PC-3 (cell line): ENCODE results near the gene VRK3. TPM values are rescaled to one million over a fixed set of nuclear protein-coding genes. Genes with fewer than 3 reads are reported as not detected.
A peak's percentile ranks its signal among the peaks of the same experiment; 100 is the strongest.

Source experiments
- ATAC-seq: fragments of 200-7000 bp; cut with Tn5 transposase; 2 replicates; pipeline ENCODE4 v1.9.1; 2020; ENCODE audit warnings: mild to moderate bottlenecking, moderate library complexity
- BruUV-seq: library from RNA; stranded (reverse); fragments of 400-500 nt; replicated peaks from 2 replicates; lab custom pipeline; 2021; lab: Mats Ljungman, UMichigan
- CTCF ChIA-PET: fragments of 300-600 bp; sonication (Branson Sonifier 250); formaldehyde crosslinking; loops from one replicate; lab custom pipeline; 2022; ENCODE audit warnings: antibody characterized with exemption; lab: Charles Lee
- POLR2A ChIA-PET: fragments of 300-600 bp; sonication (Branson Sonifier 250); formaldehyde crosslinking; loops from one replicate; lab custom pipeline; 2022; ENCODE audit warnings: antibody characterized with exemption; ENCODE audit not compliant: unreplicated experiment; lab: Charles Lee
- DNase-seq: peaks from one replicate; pipeline ENCODE4 v3.0.0-alpha.2; 2015
- H2AFZ ChIP-seq: fragments of 300-600 bp; sonication (generic); 2 replicates; pipeline ENCODE4 v1.6.0; 2016; ENCODE audit warnings: antibody characterized with exemption, low read length
- H3F3A ChIP-seq: fragments of 300-600 bp; sonication (generic); one replicate; pipeline ENCODE4 v1.6.0; 2017; ENCODE audit warnings: antibody characterized with exemption, low read length, control low read depth, mild to moderate bottlenecking; ENCODE audit not compliant: unreplicated experiment
- H3K27ac ChIP-seq: fragments of 300-600 bp; sonication (generic); 2 replicates; pipeline ENCODE4 v1.5.1; 2016; ENCODE audit warnings: mild to moderate bottlenecking, low read length
- H3K27me3 ChIP-seq: fragments of 300-600 bp; sonication (generic); 2 replicates; pipeline ENCODE4 v1.6.1; 2016; ENCODE audit warnings: low read length, mixed read lengths
- H3K36me3 ChIP-seq: fragments of 300-600 bp; sonication (generic); 2 replicates; pipeline ENCODE4 v1.6.1; 2016; ENCODE audit warnings: low read depth, mixed run types, low read length, mixed read lengths
- H3K4me1 ChIP-seq: fragments of 300-600 bp; sonication (generic); 2 replicates; pipeline ENCODE4 v1.5.1; 2016; ENCODE audit warnings: low read length; ENCODE audit not compliant: insufficient read depth
- H3K4me2 ChIP-seq: fragments of 300-600 bp; sonication (generic); 2 replicates; pipeline ENCODE4 v1.6.0; 2016; ENCODE audit warnings: low read length
- H3K4me3 ChIP-seq: fragments of 300-600 bp; sonication (generic); 2 replicates; pipeline ENCODE4 v1.5.1; 2016; ENCODE audit warnings: mild to moderate bottlenecking, low read length, mixed read lengths
- H3K79me2 ChIP-seq: fragments of 300-600 bp; sonication (generic); 2 replicates; pipeline ENCODE4 v1.6.1; 2017; ENCODE audit warnings: low read length, mixed read lengths
- H3K9ac ChIP-seq: fragments of 300-600 bp; sonication (generic); 2 replicates; pipeline ENCODE4 v1.6.0; 2016; ENCODE audit warnings: mild to moderate bottlenecking, low read length
- H3K9me2 ChIP-seq: fragments of 300-600 bp; sonication (generic); replicated peaks from 2 replicates; pipeline ENCODE4 v1.6.1; 2016; ENCODE audit warnings: mixed run types, low read length, mixed read lengths
- H3K9me3 ChIP-seq: fragments of 300-600 bp; sonication (generic); 2 replicates; pipeline ENCODE4 v1.6.1; 2016; ENCODE audit warnings: low read length, mixed read lengths
- H4K20me1 ChIP-seq: fragments of 300-600 bp; sonication (generic); 2 replicates; pipeline ENCODE4 v1.6.1; 2016; ENCODE audit warnings: low read length, mixed read lengths
- EZH2 ChIP-seq: fragments of 300-600 bp; sonication (generic); IDR thresholded peaks from one replicate; pipeline ENCODE4 v1.6.1; 2017; ENCODE audit warnings: antibody characterized with exemption, mild to moderate bottlenecking, low read length; ENCODE audit not compliant: unreplicated experiment
- EZH2phosphoT487 ChIP-seq: fragments of 300-600 bp; sonication (generic); IDR thresholded peaks from 2 replicates; pipeline ENCODE4 v1.6.1; 2018; ENCODE audit warnings: mild to moderate bottlenecking, antibody characterized with exemption, low read length, borderline replicate concordance
- intact Hi-C: fragments of 100-400 bp; cut with micrococcal nuclease; formaldehyde crosslinking; loops from 2 replicates; pipeline ENCODE4 v1.9.0; 2023
- total RNA-seq: library from RNA; depleted of rRNA; stranded (reverse); fragments of >200 nt; gene quantifications from 2 replicates; pipeline ENCODE4 v1.2.3, GENCODE V29; 2014
- TF ChIP-seq, protein P1 (sequence below): fragments of 300-600 bp; sonication (generic); conservative IDR thresholded peaks from 2 replicates; pipeline ENCODE4 v1.5.1; 2017; ENCODE audit warnings: antibody characterized with exemption, low read depth, mild to moderate bottlenecking, low read length

Gene VRK3
- total RNA-seq, 1 experiment from 2014 or later: 36.3 TPM

DNA sequence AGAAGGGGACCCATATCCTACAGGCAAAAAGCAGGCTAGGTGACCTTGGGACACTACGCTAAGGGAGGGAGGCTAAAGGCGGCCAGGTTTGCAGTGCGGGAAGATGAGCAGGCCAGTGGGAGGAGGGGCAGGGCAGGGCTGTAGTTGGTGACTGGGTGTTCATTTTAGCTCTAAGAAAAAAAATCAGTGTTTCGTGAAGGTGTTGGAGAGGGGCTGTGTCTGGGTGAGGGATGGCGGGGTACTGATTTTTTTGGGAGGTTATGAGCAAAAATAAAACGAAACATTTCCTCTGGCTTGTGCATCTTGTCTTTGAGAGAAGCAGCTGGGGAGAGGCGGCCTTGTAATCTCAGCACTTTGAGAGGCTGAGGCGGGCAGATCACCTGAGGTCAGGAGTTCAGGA lies 91.5 kb downstream of the VRK3 start:
- ChIA-PET POLR2A (no interaction called here), CTCF (no interaction called here)
- Histone ChIP-seq H3K27ac (no peak overlapping the region), H3K9ac (no peak overlapping the region), H3K27me3 (no peaks in the 10 kb centered on the region), H3K4me1 (peaks cover 39% of the 10 kb centered on the region), H3F3A (peaks cover 10% of the 10 kb centered on the region), H3K9me2 (no peaks in the 10 kb centered on the region), H3K36me3 (peaks cover 20% of the 10 kb centered on the region), H3K4me3 (no peak overlapping the region), H3K79me2 (peaks cover 28% of the 10 kb centered on the region), H3K9me3 (no peaks in the 10 kb centered on the region), H2AFZ (no peak overlapping the region), H3K4me2 (no peak overlapping the region), H4K20me1 (no peaks in the 10 kb centered on the region; the same call in 1 of the 2 replicates)
- ATAC-seq (no peak), DNase-seq (no peak)
- BruUV-seq: no TSS peak
- TF ChIP-seq, protein P1, sequence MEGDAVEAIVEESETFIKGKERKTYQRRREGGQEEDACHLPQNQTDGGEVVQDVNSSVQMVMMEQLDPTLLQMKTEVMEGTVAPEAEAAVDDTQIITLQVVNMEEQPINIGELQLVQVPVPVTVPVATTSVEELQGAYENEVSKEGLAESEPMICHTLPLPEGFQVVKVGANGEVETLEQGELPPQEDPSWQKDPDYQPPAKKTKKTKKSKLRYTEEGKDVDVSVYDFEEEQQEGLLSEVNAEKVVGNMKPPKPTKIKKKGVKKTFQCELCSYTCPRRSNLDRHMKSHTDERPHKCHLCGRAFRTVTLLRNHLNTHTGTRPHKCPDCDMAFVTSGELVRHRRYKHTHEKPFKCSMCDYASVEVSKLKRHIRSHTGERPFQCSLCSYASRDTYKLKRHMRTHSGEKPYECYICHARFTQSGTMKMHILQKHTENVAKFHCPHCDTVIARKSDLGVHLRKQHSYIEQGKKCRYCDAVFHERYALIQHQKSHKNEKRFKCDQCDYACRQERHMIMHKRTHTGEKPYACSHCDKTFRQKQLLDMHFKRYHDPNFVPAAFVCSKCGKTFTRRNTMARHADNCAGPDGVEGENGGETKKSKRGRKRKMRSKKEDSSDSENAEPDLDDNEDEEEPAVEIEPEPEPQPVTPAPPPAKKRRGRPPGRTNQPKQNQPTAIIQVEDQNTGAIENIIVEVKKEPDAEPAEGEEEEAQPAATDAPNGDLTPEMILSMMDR: no peak
- TF ChIP-seq EZH2phosphoT487: no peak
- no peak for TF ChIP-seq EZH2
- intact Hi-C loops: loop anchor here (10.0 kb wide), 1 partner anchor 91 kb away; the partner anchor contains the start of genes VRK3 and ZNF473

DNA sequence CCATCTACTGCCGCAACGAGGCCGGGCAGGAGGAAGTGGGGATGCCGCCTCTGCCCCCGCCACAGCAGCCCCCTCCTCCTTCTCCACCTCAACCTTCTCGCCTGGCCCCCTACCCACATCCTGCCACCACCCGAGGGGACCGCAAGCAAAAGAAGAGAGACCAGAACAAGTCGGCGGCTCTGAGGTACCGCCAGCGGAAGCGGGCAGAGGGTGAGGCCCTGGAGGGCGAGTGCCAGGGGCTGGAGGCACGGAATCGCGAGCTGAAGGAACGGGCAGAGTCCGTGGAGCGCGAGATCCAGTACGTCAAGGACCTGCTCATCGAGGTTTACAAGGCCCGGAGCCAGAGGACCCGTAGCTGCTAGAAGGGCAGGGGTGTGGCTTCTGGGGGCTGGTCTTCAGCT lies 92.4 kb downstream of the VRK3 start:
- Histone ChIP-seq H4K20me1 (no peaks in the 10 kb centered on the region; the same call in 1 of the 2 replicates), H3K27me3 (no peaks in the 10 kb centered on the region), H3K27ac (peak overlapping the region; percentile 36), H3K36me3 (peaks cover 20% of the 10 kb centered on the region), H3F3A (peaks cover 12% of the 10 kb centered on the region), H3K4me3 (no peak overlapping the region), H3K4me2 (no peak overlapping the region), H3K9me2 (no peaks in the 10 kb centered on the region), H3K79me2 (peaks cover 37% of the 10 kb centered on the region), H3K4me1 (peaks cover 45% of the 10 kb centered on the region), H2AFZ (no peak overlapping the region), H3K9me3 (no peaks in the 10 kb centered on the region), H3K9ac (no peak overlapping the region)
- POLR2A ChIA-PET: no interaction called here
- BruUV-seq: no TSS peak
- TF ChIP-seq, protein P1: no peak
- TF ChIP-seq EZH2phosphoT487: no peak
- no peak for TF ChIP-seq EZH2
- ATAC-seq (no peak), DNase-seq (no peak)
- intact Hi-C loops: loop anchor here (10.0 kb wide), 1 partner anchor 92 kb away; the partner anchor contains the start of genes VRK3 and ZNF473
- CTCF ChIA-PET: no interaction called here

DNA sequence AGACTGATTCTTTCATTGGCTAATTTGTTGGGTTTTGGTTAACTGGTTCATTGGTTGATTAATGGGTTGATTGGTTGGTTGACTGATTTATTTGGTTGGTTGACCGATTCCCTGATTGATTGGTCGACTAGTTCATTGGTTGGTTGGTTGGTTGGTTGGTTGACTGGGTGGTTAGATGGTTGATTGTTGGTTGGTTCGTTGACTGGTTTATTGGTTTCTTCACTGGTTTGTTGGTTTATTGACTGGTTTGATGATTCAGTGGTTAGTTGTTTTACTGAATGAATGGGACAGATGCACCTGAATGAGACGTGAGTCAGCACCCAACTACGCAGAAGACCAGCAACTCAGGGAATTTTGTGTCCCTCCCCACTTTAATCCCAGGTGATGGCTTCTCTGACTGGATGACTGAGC lies 93.1 kb downstream of the VRK3 start:
- Histone ChIP-seq H3K9ac (no peak overlapping the region), H3K27me3 (no peaks in the 10 kb centered on the region), H3K4me3 (no peak overlapping the region), H3K36me3 (peaks cover 27% of the 10 kb centered on the region), H4K20me1 (peaks cover 6% of the 10 kb centered on the region; the same call in 1 of the 2 replicates), H3K27ac (peak overlapping the region; percentile 92), H3K9me3 (no peaks in the 10 kb centered on the region), H3K4me2 (peak overlapping the region; percentile 91), H3K4me1 (peaks cover 52% of the 10 kb centered on the region), H2AFZ (no peak overlapping the region), H3K9me2 (no peaks in the 10 kb centered on the region), H3F3A (peaks cover 12% of the 10 kb centered on the region), H3K79me2 (peaks cover 44% of the 10 kb centered on the region)
- ATAC-seq (peak; percentile 54), DNase-seq (peak; percentile 98)
- TF ChIP-seq, protein P1: no peak
- no peak for TF ChIP-seq EZH2
- no peak for TF ChIP-seq EZH2phosphoT487
- ChIA-PET CTCF (no interaction called here), POLR2A (interaction anchor here (0.7 kb wide), 1 partner anchor 1462 kb away, joined by 10 read pairs; no protein-coding TSS in a partner anchor)
- BruUV-seq: no TSS peak
- intact Hi-C loops: loop anchor here (10.0 kb wide), 1 partner anchor 93 kb away; the partner anchor contains the start of genes VRK3 and ZNF473
